ENCODE data around the gene TCF4.

TCF4 gene

GRCh38 chr18:55186588-55186987 lies 401.4 kb downstream of the TCF4 start:
- H3K36me3 Mint-ChIP-seq: no peaks in the 10 kb centered on the region
- no peak overlapping the region for H3K4me3 Mint-ChIP-seq
- H3K4me1 Mint-ChIP-seq: no peaks in the 10 kb centered on the region
- no peak overlapping the region for H3K27ac Mint-ChIP-seq
- no peak for DNase-seq (ENCODE audit: low spot score in 2 of 2)
- ATAC-seq: no peak
- peaks cover 6% of the 10 kb centered on the region for H3K9me3 Mint-ChIP-seq

DNA sequence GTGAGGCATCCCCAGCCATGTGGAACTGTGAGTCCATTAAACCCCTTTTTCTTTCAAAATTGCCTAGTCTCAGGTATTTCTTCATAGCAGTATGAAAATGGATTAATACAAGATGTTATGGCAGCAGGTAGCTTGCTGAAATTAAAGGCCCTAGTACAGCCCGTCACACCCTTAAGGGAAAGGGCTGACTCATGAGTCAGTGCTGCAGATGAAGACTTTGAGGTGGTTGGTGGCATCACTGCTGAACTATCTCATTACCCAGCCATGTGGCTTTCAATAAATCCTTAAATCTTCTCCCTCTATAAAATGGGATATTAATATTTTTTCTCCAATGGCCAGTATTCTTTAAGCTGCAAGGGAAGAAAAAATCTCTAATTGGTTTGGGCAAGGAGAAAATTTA lies 402.6 kb downstream of the TCF4 start:
- H3K9me3 Mint-ChIP-seq: peaks cover 6% of the 10 kb centered on the region
- no peak overlapping the region for H3K27ac Mint-ChIP-seq
- H3K4me1 Mint-ChIP-seq: no peaks in the 10 kb centered on the region
- DNase-seq (ENCODE audit: low spot score in 2 of 2): no peak
- ATAC-seq: no peak
- H3K4me3 Mint-ChIP-seq: no peak overlapping the region
- H3K36me3 Mint-ChIP-seq: no peaks in the 10 kb centered on the region

GRCh38 chr18:55179835-55180234 lies 408.2 kb downstream of the TCF4 start:
- DNase-seq (ENCODE audit: low spot score in 2 of 2): no peak
- no peak for ATAC-seq
- Mint-ChIP-seq H3K4me1 (no peaks in the 10 kb centered on the region), H3K36me3 (no peaks in the 10 kb centered on the region), H3K4me3 (no peak overlapping the region), H3K9me3 (peaks cover 10% of the 10 kb centered on the region), H3K27ac (no peak overlapping the region)

DNA sequence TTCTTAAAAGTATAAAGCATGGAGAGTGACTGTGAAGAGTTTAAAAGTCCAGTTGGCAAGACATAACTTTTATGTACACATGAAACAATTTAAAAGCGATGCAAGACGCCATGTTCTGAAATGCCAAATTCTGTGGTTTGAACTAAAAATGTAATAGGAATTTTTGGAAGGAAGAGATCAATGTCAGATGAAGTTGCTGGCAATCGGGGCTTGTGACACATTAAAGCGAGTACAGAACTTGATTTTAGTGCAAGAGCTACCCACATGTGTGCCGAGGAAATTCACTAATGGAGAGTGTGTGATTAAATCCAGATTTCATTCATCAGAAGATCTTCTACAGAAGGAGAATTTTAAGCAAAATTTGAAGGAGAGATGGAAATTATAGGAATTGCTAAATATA lies 408.6 kb downstream of the TCF4 start:
- DNase-seq (ENCODE audit: low spot score in 2 of 2): no peak
- no peaks in the 10 kb centered on the region for H3K4me1 Mint-ChIP-seq
- no peak overlapping the region for H3K4me3 Mint-ChIP-seq
- no peak overlapping the region for H3K27ac Mint-ChIP-seq
- ATAC-seq: no peak
- H3K36me3 Mint-ChIP-seq: no peaks in the 10 kb centered on the region
- peaks cover 10% of the 10 kb centered on the region for H3K9me3 Mint-ChIP-seq

GRCh38 chr18:55173291-55173690 lies 414.7 kb downstream of the TCF4 start:
- H3K4me1 Mint-ChIP-seq: no peaks in the 10 kb centered on the region
- H3K36me3 Mint-ChIP-seq: no peaks in the 10 kb centered on the region
- DNase-seq (ENCODE audit: low spot score in 2 of 2): no peak
- no peak overlapping the region for H3K4me3 Mint-ChIP-seq
- no peak for ATAC-seq
- no peak overlapping the region for H3K27ac Mint-ChIP-seq
- H3K9me3 Mint-ChIP-seq: peaks cover 12% of the 10 kb centered on the region

Measured in stimulated activated effector memory CD8-positive, alpha-beta T cell treated with anti-CD3 and anti-CD28 coated beads, Interleukin-12 subunit alpha, Interleukin-12 subunit beta, amount 100 ng/mL, for 72 hours (primary cell).